Esophagus (tissue), 2 donors: ENCODE results near the gene CHN2. TPM values are rescaled to one million over a fixed set of nuclear protein-coding genes. Genes with fewer than 3 reads are reported as not detected.

Experiments used
- H3K27ac ChIP-seq, 2 donors: one replicate each; pipeline ENCODE4 v1.5.1; 2013; ENCODE audit warnings: low read depth in 2 of 2, mild to moderate bottlenecking in 2 of 2, inconsistent platforms in 1 of 2, low read length in 1 of 2, moderate library complexity in 1 of 2
- H3K27me3 ChIP-seq, 2 donors: one replicate each; pipeline ENCODE4 v1.6.1; 2013; ENCODE audit warnings: low read length in 2 of 2, control low read depth in 1 of 2, mild to moderate bottlenecking in 1 of 2; ENCODE audit not compliant: insufficient read depth in 2 of 2, control insufficient read depth in 1 of 2
- H3K36me3 ChIP-seq, 2 donors: one replicate each; pipeline ENCODE4 v1.6.1; 2013; ENCODE audit warnings: low read length in 1 of 2; ENCODE audit not compliant: control insufficient read depth in 2 of 2, insufficient read depth in 2 of 2
- H3K4me1 ChIP-seq, 2 donors: one replicate each; pipeline ENCODE4 v1.6.1; 2013; ENCODE audit warnings: low read length in 1 of 2; ENCODE audit not compliant: control insufficient read depth in 2 of 2, insufficient read depth in 2 of 2
- H3K4me3 ChIP-seq, 2 donors: one replicate each; pipeline ENCODE4 v1.5.1; 2013; ENCODE audit warnings: low read length in 2 of 2, mild to moderate bottlenecking in 2 of 2, low read depth in 1 of 2, moderate library complexity in 1 of 2
- H3K9me3 ChIP-seq, 2 donors: one replicate each; pipeline ENCODE4 v1.6.1; 2013; ENCODE audit warnings: mild to moderate bottlenecking in 2 of 2, low read depth in 1 of 2, low read length in 1 of 2, moderate library complexity in 1 of 2; ENCODE audit not compliant: control insufficient read depth in 2 of 2, insufficient read depth in 1 of 2
- WGBS, 2 donors: extraction: QIAGEN DNeasy Blood & Tissue Kit; methylation state at CpG; one replicate each; pipeline ENCODE4 v1.1.7; 2013; 5-methylcytosine and 5-hydroxymethylcytosine counted together
- polyA plus RNA-seq, 2 donors: library from polyadenylated mRNA; stranded (reverse); fragments of 200-250 nt; gene quantifications; one replicate each; pipeline ENCODE4 v1.2.3, GENCODE V29; 2013
- donor health status: healthy with polysubstance abuse.
- donor health status: Bipolar disorder and iron deficiency.

The CHN2 gene
- polyA plus RNA-seq, 2 donors = 0.92 to 1.5 TPM

- H3K4me3 ChIP-seq = no peak overlapping the region
- H3K27ac ChIP-seq = no peak overlapping the region
- no peaks in the 10 kb centered on the region for H3K9me3 ChIP-seq
- H3K36me3 ChIP-seq = no peaks in the 10 kb centered on the region
- no peaks in the 10 kb centered on the region for H3K4me1 ChIP-seq
- 81 to 84% methylated on average over 16 of the region's 16 CpGs for WGBS, 2 donors
- no peaks in the 10 kb centered on the region for H3K27me3 ChIP-seq
Observed at GRCh38 chr7:29297194-29297890, 102.8 kb downstream of the CHN2 start.

GRCh38 chr7:29299086-29299485 lies 104.5 kb downstream of the CHN2 start:
- 83 to 91% methylated on average over 6 of the region's 6 CpGs for WGBS, 2 donors
- H3K4me1 ChIP-seq = no peaks in the 10 kb centered on the region
- H3K36me3 ChIP-seq = no peaks in the 10 kb centered on the region
- H3K27me3 ChIP-seq = no peaks in the 10 kb centered on the region
- H3K27ac ChIP-seq = no peak overlapping the region
- no peaks in the 10 kb centered on the region for H3K9me3 ChIP-seq
- H3K4me3 ChIP-seq = no peak overlapping the region

GRCh38 chr7:29300026-29300480 lies 105.5 kb downstream of the CHN2 start:
- H3K9me3 ChIP-seq = no peaks in the 10 kb centered on the region
- WGBS, 2 donors = 46 to 49% methylated on average over 4 of the region's 4 CpGs
- no peaks in the 10 kb centered on the region for H3K27me3 ChIP-seq
- H3K4me3 ChIP-seq = no peak overlapping the region
- H3K27ac ChIP-seq = no peak overlapping the region
- H3K4me1 ChIP-seq = no peaks in the 10 kb centered on the region
- H3K36me3 ChIP-seq = no peaks in the 10 kb centered on the region

- no peaks in the 10 kb centered on the region for H3K36me3 ChIP-seq
- H3K27me3 ChIP-seq = no peaks in the 10 kb centered on the region
- no peak overlapping the region for H3K27ac ChIP-seq
- no peaks in the 10 kb centered on the region for H3K4me1 ChIP-seq
- WGBS, 2 donors = 87 to 94% methylated on average over 1 of the region's 1 CpG
- no peaks in the 10 kb centered on the region for H3K9me3 ChIP-seq
- no peak overlapping the region for H3K4me3 ChIP-seq
Observed at GRCh38 chr7:29300649-29301048, 106.1 kb downstream of the CHN2 start.

- Histone ChIP-seq H3K36me3 (no peaks in the 10 kb centered on the region), H3K27me3 (no peaks in the 10 kb centered on the region), H3K27ac (no peak overlapping the region), H3K9me3 (no peaks in the 10 kb centered on the region), H3K4me3 (no peak overlapping the region), H3K4me1 (no peaks in the 10 kb centered on the region)
- WGBS, 2 donors = 86 to 95% methylated on average over 12 of the region's 12 CpGs
Observed at GRCh38 chr7:29302666-29303395, 108.3 kb downstream of the CHN2 start.

GRCh38 chr7:29304756-29305155 lies 110.2 kb downstream of the CHN2 start:
- Histone ChIP-seq H3K9me3 (no peaks in the 10 kb centered on the region), H3K36me3 (no peaks in the 10 kb centered on the region), H3K27ac (no peak overlapping the region), H3K4me1 (no peaks in the 10 kb centered on the region), H3K27me3 (no peaks in the 10 kb centered on the region), H3K4me3 (no peak overlapping the region)
- WGBS, 2 donors = 55 to 60% methylated on average over 6 of the region's 6 CpGs

GRCh38 chr7:29306319-29306991 lies 111.9 kb downstream of the CHN2 start:
- H3K27me3 ChIP-seq = no peaks in the 10 kb centered on the region
- H3K4me3 ChIP-seq = no peak overlapping the region
- no peaks in the 10 kb centered on the region for H3K4me1 ChIP-seq
- H3K9me3 ChIP-seq = no peaks in the 10 kb centered on the region
- no peak overlapping the region for H3K27ac ChIP-seq
- H3K36me3 ChIP-seq = no peaks in the 10 kb centered on the region
- WGBS, 2 donors = 76 to 80% methylated on average over 5 of the region's 5 CpGs

- WGBS, 2 donors = 89 to 95% methylated on average over 6 of the region's 6 CpGs
- no peaks in the 10 kb centered on the region for H3K9me3 ChIP-seq
- no peaks in the 10 kb centered on the region for H3K36me3 ChIP-seq
- H3K27ac ChIP-seq = no peak overlapping the region
- no peaks in the 10 kb centered on the region for H3K4me1 ChIP-seq
- no peaks in the 10 kb centered on the region for H3K27me3 ChIP-seq
- no peak overlapping the region for H3K4me3 ChIP-seq
Observed at GRCh38 chr7:29308424-29308823, 113.8 kb downstream of the CHN2 start.

GRCh38 chr7:29309041-29309854 lies 114.7 kb downstream of the CHN2 start:
- Histone ChIP-seq H3K4me1 (no peaks in the 10 kb centered on the region), H3K27ac (no peak overlapping the region)
- 87 to 91% methylated on average over 9 of the region's 9 CpGs for WGBS, 2 donors

More at GRCh38 chr7:29309041-29309854, 114.7 kb downstream of the CHN2 start:
- Histone ChIP-seq H3K4me3 (no peak overlapping the region), H3K36me3 (no peaks in the 10 kb centered on the region), H3K9me3 (no peaks in the 10 kb centered on the region), H3K27me3 (no peaks in the 10 kb centered on the region)
